ENCODE data around the gene NAV1.
"Not testable (repeated sequence)": the region's sequence is repeated elsewhere in the genome, so short reads cannot be mapped to it uniquely, and the experiment has no call there.

Gene NAV1, protein sequence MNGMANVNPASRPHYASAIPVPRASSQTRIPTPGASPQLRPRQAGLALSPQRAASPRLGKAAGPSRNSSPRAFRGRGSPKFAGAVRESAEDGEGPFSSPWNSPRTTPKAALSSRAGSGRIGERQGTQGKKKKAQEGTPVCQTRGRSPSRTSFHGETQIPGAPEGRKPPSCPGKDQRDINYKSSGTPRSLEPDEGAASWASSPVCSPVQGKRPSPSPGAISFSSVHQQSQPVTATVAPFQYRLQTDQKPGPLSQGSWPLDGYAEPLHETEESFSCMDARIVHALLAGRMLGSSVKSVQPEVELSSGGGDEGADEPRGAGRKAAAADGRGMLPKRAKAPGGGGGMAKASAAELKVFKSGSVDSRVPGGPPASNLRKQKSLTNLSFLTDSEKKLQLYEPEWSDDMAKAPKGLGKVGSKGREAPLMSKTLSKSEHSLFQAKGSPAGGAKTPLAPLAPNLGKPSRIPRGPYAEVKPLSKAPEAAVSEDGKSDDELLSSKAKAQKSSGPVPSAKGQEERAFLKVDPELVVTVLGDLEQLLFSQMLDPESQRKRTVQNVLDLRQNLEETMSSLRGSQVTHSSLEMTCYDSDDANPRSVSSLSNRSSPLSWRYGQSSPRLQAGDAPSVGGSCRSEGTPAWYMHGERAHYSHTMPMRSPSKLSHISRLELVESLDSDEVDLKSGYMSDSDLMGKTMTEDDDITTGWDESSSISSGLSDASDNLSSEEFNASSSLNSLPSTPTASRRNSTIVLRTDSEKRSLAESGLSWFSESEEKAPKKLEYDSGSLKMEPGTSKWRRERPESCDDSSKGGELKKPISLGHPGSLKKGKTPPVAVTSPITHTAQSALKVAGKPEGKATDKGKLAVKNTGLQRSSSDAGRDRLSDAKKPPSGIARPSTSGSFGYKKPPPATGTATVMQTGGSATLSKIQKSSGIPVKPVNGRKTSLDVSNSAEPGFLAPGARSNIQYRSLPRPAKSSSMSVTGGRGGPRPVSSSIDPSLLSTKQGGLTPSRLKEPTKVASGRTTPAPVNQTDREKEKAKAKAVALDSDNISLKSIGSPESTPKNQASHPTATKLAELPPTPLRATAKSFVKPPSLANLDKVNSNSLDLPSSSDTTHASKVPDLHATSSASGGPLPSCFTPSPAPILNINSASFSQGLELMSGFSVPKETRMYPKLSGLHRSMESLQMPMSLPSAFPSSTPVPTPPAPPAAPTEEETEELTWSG (N-terminal part only)

DNA sequence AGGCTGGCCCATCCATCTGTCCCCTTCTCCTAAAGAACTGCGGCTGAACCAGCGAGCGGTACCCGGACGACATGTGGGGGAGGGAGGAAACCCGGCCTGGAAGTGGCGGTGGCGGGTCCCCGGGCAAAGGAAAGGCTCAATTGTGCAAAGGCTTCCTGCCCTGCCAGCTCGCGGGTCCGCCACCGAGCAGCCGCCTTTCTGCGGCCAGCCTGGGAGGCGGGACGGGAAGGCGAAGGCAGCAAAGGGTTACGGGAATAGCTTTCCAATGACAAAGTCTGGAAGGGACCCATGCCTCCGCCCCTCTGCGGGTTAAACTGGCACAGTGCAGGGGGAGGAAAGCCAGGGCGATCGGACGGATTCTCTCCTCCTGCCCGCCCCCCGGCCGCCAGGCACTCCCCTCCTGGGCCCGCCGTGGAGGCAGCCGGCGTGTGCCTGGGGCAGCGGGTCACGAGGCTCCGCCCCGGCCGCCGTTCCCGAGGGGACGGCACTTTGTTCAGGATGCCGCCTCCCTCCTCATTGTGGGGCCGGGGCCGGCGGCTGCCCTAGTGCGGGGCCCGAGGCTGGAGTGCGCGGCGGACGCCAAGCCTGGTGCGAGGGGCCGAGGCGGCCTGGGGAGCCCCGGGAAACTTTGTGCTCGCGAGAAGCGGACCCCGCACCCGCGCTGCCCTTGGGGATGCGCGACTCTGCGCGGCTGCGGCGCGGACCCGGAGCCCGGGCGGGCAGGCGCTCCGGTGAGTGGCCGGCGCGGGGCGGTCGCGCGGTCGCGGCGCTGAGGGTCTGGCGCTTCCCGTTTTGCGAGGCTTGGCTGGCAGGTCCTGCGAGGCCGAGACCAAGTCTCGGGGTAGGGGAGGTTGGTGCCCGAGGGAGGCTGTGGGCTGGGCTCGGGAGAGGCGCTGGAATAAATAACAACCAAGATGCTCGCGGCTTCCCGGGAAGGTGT lies at the start of gene NAV1:
Gene NAV1 (plus strand): TSS at position 516 of the 940 bp plus-strand sequence. CDS start 83,758 bp downstream, outside the sequence.
- Histone ChIP-seq H3K4me1 (ENCODE audit: insufficient read depth, poor library complexity, severe bottlenecking) (peaks cover 25% of the 10 kb centered on the region), H3K4me3 (ENCODE audit: severe bottlenecking) (peak within 1 kb of the TSS; percentile 67), H3K27me3 (ENCODE audit: insufficient read depth, poor library complexity, severe bottlenecking) (no peaks in the 10 kb centered on the region), H3K27ac (ENCODE audit: poor library complexity, severe bottlenecking) (peak within 1 kb of the TSS; percentile 6), H3K9me3 (ENCODE audit: severe bottlenecking) (no peaks in the 10 kb centered on the region), H3K36me3 (ENCODE audit: low read depth) (no peaks in the 10 kb centered on the region)
- DNase-seq (ENCODE audit: low spot score) (no peak), ATAC-seq (ENCODE audit: low read depth) (peak; percentile 63)
- no peak for TF ChIP-seq CTCF (IDR thresholded peaks at IDR 0.05; ENCODE audit: poor library complexity, severe bottlenecking)

DNA sequence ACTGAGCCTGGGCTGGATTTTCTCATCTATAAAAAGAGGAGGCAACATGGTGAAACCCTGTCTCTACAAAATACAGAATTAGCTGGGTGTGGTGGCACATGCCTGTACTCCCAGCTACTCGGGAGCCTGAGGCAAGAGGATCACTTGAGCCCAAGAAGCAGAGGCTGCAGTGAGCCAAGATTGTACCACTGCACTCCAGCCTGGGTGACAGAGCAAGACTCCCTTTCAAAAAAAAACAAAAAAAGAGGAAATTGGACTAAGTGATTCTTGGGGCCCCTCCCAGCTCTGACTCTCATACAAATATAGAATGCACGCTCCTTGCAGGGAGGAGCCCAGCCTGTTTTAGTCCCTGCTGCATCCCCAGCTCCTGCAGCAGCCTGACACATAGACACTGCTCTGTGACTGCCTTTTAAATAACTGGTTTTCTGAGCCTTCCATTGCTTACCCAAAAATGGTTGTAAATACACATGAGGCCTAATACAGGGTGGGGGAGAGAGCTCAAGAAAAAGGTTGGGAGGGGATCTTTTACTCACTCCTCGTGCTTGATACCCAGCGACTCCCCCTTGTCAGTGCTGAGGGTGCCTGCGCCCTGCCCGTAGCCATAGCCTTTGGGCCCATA lies 49.2 kb upstream of the NAV1 start:
- H3K36me3 ChIP-seq (ENCODE audit: low read depth): peaks cover 77% of the 10 kb centered on the region
- H3K4me1 ChIP-seq (ENCODE audit: insufficient read depth, poor library complexity, severe bottlenecking): peaks cover 28% of the 10 kb centered on the region
- no peaks in the 10 kb centered on the region for H3K27me3 ChIP-seq (ENCODE audit: insufficient read depth, poor library complexity, severe bottlenecking)
- H3K27ac ChIP-seq (ENCODE audit: poor library complexity, severe bottlenecking): peak overlapping the region; percentile 84
- ATAC-seq (ENCODE audit: low read depth): peak; percentile 22; the same call in 2 of the 3 replicates
- no peaks in the 10 kb centered on the region for H3K9me3 ChIP-seq (ENCODE audit: severe bottlenecking)
- no peak overlapping the region for H3K4me3 ChIP-seq (ENCODE audit: severe bottlenecking)
- TF ChIP-seq CTCF (IDR thresholded peaks at IDR 0.05; ENCODE audit: poor library complexity, severe bottlenecking): no peak
- no peak for DNase-seq (ENCODE audit: low spot score)

DNA sequence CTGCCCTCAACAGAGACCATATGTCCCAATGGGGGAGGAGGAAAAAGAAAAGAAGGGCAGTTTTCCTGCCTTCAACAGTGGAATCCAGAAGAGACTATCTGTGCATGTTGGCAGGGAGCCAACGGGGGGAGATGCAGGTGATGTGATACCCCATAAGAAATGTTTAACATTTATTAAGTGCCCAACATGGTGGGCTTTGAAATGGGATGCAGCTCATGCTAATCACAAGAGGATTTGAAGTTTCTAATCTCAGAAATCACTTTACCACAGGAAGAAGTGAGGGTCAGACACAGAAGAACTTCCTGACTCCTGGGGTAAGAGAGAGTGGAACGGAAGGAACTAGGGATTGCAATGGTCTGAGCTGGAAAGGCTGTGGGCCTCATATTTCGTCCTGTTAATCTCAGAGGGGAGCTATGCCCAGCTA lies 48.2 kb upstream of the NAV1 start:
- H3K27ac ChIP-seq (ENCODE audit: poor library complexity, severe bottlenecking): peak overlapping the region; percentile 84
- no peak overlapping the region for H3K4me3 ChIP-seq (ENCODE audit: severe bottlenecking)
- H3K4me1 ChIP-seq (ENCODE audit: insufficient read depth, poor library complexity, severe bottlenecking): peaks cover 31% of the 10 kb centered on the region
- no peak for ATAC-seq (ENCODE audit: low read depth)
- H3K27me3 ChIP-seq (ENCODE audit: insufficient read depth, poor library complexity, severe bottlenecking): no peaks in the 10 kb centered on the region
- peaks cover 82% of the 10 kb centered on the region for H3K36me3 ChIP-seq (ENCODE audit: low read depth)
- H3K9me3 ChIP-seq (ENCODE audit: severe bottlenecking): no peaks in the 10 kb centered on the region
- no peak for DNase-seq (ENCODE audit: low spot score)
- TF ChIP-seq CTCF (IDR thresholded peaks at IDR 0.05; ENCODE audit: poor library complexity, severe bottlenecking): no peak

GRCh38 chr1:201491896-201492511 lies 46.9 kb upstream of the NAV1 start:
- H3K27ac ChIP-seq (ENCODE audit: poor library complexity, severe bottlenecking): peak overlapping the region; percentile 84
- H3K36me3 ChIP-seq (ENCODE audit: low read depth): peaks cover 81% of the 10 kb centered on the region
- no peak for TF ChIP-seq CTCF (IDR thresholded peaks at IDR 0.05; ENCODE audit: poor library complexity, severe bottlenecking)
- no peaks in the 10 kb centered on the region for H3K27me3 ChIP-seq (ENCODE audit: insufficient read depth, poor library complexity, severe bottlenecking)
- H3K9me3 ChIP-seq (ENCODE audit: severe bottlenecking): no peaks in the 10 kb centered on the region
- peaks cover 44% of the 10 kb centered on the region for H3K4me1 ChIP-seq (ENCODE audit: insufficient read depth, poor library complexity, severe bottlenecking)
- ATAC-seq (ENCODE audit: low read depth): no peak
- H3K4me3 ChIP-seq (ENCODE audit: severe bottlenecking): no peak overlapping the region
- no peak for DNase-seq (ENCODE audit: low spot score)

DNA sequence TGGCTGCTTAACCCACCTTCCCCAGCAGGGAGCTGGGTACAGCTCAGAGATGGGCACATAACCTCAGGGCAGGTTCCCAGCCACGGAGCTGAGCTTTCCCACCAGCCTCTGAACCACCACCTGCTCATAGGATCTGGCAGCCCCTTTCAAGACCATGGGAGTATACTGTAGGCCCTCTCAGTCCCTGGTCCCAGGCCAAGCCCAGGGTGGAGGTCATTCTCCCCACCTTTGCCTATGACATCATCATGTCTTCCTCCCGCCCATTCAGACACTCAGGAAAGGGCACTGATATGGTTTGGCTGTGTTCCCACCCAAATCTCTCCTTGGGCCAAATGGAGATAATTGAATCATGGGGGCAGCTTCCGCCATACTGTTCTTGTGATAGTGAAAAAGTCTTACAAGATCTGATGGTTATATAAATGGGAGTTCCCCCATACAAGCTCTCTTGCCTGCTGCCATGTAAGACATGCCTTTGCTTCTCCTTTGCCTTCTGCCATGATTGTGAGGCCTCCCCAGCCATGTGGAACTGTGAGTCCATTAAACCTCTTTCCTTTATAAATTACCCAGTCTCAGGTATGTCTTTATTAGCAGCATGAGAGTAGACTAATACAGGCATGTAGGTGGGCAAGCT lies 45.8 kb upstream of the NAV1 start:
- not testable (repeated sequence) for H3K27me3 ChIP-seq (ENCODE audit: insufficient read depth, poor library complexity, severe bottlenecking); H3K9me3 ChIP-seq (ENCODE audit: severe bottlenecking); H3K4me3 ChIP-seq (ENCODE audit: severe bottlenecking); DNase-seq (ENCODE audit: low spot score); ATAC-seq (ENCODE audit: low read depth)
- H3K36me3 ChIP-seq (ENCODE audit: low read depth): peaks cover 78% of the 10 kb centered on the region
- peak overlapping the region; percentile 84 for H3K27ac ChIP-seq (ENCODE audit: poor library complexity, severe bottlenecking)
- peaks cover 44% of the 10 kb centered on the region for H3K4me1 ChIP-seq (ENCODE audit: insufficient read depth, poor library complexity, severe bottlenecking)
